Forelimb muscle (tissue), 1 donor: Measurements from ENCODE around the gene HOXB5. TPM values are rescaled to one million over a fixed set of nuclear protein-coding genes. Genes with fewer than 3 reads are reported as not detected.

Experiments
- DNase-seq: peaks from one replicate; pipeline ENCODE4 v3.0.0-alpha.2; 2013; ENCODE audit warnings: low read depth
- polyA plus RNA-seq: library from polyadenylated mRNA; unstranded; fragments of 120-200 nt; gene quantifications from one replicate; pipeline ENCODE4 v1.2.1, GENCODE V29; 2013; ENCODE audit not compliant: insufficient read length

Gene HOXB5
- polyA plus RNA-seq, 1 donor = 0.81 TPM

DNA sequence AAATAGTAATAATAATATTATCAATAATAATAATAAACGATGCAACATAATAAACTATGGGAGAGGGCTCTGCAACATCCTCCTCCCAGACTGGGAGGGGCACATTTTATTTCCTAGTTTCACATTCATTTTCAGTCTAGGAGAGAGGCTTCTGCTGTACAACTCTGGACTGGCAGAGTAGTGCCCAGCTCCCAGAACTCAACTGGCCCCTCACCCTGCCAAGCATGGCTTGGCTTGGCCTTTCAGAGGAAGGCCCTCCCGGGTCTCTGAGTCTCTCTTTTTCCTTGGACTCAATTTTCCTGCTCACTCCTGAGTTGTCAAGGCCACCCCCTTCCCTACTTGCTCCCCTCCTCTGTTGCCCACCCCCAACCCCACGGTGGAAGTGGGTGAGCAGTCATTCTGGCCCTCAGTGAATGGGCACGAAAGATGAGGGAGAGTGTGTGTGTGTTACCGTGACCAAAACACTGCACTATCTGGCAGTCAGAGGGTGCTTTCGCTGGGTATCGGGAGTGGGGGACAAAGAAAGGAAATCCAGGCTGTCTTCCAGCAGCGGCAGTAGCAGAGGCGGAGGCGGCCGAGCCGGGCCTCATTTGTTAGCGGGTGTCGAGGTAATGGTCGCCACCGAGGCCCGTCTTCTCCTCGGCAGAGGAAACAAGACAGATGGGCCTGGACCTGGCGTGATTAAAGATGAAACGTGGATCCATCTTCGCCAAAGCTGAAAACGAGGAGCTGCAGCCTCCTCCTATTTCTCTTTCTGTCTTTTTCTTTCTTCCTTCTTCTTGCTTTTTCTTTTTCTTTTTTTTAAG, 17.7 kb downstream of the HOXB5 start:
- DNase-seq = no peak

DNA sequence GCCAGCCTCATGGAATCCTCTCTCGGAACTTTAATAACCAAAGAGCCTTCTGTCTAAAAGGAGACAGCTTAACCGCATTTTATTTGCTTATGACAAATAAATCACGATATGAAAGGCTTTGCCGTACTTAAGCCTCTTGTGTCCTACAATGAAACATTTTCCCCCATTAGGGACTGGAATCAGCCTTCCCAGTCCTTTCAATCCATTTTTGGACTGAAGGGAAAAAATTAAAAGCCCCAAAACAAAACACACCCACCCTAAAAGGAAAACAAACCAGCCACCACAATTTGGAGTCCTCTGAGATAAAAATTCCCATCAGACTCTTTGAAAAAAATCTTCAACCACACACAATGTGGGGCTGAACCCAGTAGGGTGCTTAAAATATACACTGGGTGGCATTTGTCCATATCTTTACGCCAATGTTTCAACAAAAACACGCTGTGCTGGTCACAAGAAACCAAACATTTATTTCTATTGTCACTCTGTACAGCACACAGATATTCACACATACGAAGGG, 18.5 kb downstream of the HOXB5 start:
- DNase-seq = no peak

DNA sequence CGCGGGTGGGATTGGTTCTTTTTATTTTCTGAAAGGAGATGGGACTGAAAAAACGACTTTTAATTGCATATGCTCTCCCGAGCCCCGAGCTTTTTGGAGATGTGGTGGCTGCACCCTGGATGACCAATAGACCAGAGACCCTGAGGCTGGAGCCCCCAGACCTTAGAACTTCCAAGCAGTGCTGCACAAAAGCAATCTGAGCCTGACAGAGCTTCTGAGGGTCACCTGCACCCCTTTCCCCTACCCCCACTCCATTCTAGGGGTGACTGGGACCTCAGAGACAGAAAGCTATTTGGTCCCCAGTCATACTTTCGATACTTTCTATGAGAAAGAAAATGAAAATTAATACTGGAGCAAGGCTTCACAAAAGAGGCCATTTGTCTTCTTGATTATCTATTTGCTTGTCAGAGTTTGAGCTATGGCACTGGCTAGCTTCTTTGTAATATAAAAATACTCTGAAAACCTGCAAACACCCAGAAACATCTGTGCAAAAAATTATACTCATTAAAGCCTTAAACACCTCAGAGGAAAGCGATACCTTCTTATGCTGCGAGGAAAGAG, 19.0 kb downstream of the HOXB5 start:
- DNase-seq = no peak

DNA sequence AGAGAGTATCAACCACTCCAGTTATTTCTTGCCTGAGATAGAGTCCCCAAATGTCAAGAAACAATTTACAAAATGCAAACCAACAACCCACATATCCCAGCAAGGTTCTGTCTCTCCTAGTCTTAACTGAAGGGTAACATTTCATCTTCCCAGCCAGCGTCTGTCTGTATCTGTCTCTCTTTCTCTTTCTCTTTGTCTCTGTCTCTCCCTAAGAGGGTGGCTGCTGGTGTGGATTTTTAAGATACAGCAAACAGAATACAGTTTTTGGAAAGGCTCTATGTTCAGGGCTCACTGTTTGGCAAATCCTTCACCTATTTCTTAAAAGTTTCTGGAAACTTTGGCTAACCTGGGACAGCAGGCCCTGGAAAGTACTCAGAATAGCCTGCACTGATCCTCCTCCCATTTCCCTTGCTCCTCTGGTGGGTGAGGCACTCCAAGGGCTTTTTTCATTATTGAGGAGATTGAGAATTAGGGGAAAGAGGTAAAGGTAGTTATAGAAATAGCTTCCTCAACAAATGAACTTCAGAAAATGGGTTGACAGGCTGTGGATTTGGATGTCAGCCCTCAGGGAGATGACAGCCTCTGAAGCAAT, 21.7 kb downstream of the HOXB5 start:
- DNase-seq = no peak

DNA sequence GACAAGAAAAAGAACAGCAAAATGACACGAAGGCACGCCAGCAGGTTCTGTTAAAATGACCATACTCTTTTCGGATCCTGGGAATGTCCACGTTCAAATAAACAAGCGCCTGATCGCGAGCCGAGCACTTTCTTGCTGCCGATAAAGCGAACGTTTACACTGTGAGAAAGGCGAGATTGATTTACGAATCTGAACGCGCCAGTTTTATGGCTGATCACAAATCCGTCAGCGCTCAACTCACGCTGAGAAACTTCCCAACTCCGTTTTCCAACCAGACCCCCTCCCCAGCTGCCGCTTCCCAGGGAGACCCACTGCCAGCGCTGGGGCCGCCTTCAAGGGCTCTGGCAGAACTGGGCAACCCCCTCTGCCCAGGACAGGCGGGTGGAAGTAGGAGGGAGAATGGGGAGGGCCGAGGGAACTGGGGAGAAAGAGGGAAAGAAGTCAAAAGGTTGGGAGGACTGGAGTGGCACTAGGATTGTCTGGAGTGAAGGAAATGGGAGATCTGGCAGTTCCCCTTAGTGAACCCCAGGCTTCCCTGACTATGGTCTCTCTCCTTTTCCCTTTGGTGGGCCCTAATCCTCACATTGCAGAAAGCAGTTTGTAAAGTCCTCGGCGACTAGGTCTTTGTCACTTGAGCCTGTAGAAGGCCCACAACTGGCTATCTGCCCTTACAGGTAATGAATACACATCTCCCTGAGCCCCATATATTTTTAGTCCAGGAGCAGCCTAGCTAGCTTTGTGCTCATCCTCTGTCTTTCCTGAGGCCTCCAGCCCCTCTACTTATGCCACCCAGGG, 22.4 kb downstream of the HOXB5 start:
- DNase-seq = no peak

DNA sequence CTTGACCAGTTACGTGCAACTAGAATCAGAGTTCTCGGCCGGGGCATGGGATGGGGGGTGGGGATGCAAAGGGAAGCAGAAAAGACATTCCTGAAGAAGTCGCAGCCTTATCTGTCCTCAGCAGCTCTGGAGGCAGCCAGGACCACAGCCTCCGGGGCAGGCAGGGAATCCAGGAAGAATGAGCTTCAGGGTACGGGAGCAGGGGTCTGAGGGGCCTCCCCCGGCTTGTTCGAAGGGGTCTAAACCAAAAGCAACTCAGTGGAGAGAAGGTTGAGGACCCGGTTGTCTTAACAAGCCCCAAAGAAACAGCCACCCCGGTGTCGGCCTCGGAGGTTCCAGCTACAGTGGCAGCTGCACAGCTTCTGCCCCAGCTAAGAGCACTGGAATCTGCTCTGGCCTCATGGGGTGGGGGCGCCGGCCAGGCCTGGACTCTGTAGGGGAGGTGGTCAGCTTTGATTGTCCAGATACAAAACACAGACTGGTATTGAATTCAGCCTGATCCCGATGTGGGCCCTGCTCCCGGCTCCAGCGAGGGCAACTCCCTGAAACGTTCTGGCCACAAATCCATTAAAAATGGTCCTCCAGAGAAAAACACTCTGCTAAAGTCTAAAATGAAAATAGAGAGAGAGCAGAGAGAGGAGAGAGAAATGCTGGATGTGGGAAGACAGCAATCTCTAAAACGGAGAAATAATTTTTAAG, 23.1 kb downstream of the HOXB5 start:
- DNase-seq = no peak

DNA sequence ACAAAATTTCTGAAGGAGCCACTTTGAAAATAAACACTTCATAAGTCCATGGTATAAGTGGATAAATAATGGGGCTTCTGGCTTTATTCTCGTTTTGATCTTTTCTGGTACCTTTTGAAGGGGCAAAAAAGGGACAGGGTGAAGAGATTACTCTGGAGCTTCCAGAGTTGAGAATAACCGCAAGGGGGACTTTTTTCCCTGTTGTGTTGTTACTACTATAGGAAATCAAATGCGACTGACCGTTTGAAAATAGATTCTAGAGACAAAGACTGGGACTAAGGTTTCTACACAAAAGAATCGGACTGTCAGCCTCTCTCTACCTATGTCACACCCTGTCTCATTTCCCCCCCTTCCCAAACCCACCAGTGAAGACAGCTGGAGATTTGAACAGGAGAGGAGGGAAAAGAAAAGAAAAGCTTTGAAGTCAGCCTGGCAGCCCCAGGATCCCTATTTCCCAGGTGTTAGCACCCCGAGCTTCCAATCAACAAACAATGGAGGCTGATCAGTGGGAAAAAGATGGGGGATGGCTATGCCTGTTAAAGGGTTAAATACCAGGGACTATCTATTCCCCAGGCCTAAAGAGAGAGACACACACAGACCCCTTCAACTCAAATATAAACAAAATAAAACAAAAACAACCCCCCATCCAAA, 23.8 kb downstream of the HOXB5 start:
- no peak for DNase-seq

DNA sequence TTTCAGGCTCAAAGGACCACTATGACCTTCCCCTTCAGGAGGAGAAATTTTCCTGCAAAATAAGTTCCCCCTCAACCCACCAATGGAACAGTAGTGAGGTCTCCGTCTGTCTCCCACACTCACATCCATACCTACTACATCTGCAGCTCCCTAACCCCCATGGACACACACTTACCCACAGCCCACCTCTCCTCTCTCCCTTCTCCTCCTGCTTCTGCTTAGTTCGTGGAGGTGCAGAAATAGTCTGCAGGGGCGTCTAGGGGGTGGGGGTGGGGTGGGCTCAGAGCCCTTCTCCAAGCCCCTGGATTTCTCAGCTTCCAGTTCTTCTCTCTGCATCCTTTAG, 24.4 kb downstream of the HOXB5 start:
- no peak for DNase-seq

DNA sequence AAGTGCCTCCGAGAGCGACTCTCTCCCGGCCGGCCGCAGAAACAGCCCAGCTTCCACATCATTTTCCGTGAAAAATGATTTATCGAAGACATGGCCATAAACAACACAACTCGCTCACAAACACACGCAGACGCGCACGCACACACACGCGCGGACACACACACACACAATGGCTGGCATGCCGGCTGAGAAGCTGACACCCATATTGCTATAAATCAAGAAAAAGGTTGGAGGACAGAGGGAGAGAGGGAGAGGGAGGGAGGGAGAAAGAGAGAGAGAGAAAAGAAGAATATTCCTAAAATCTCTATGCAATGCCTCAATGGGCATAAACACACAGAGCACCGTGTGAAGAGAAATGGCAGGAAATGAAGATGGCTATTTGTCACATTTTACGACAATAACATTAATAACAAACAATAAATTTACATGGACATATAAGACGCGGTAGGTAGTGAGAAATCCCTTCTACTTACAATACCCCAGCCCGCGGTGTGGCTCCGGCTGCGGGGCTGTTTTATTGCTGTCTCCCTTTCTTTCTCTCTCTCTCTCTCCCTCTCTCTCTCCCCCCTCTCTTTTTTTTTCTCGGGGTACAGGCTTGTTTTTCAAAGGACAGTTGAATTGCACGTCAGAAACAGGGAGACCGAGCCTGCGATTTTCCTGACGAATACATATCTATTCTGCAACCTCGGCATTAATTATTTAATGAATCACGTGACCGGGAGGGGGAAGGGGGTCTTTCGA, 24.9 kb downstream of the HOXB5 start:
- no peak for DNase-seq

DNA sequence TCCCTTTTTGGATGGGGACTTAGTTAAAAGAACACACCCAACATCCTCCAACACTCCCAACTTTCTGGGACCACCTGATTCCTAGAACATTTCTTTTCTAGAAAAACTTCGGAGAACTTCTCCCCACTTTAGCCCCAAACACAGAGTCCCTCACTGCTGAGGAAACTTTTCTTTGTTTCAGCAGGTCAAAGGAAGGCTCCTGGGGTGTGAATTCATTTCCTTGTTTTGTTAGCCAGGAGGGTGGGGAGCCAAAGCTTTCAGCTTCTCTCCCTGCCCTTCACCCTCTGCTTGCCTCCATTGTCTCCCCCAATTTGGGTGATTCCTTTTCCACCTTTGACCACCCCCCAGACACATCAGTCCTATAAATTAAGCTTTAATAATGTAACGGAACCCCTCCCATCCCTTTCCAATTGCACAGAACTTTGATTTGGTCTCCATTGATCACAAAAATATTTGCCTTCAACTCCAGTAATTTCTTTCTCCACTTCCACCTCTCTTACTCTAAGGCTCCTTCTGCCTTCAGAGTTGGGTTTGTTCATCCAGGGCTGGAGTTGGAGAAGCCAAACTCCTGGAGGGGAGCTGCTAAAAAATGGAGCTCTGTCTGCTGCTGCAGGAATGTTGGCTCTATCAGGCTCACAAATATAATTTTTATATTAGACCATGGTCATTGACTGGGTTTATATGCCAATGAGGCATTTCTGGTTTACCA, 25.8 kb downstream of the HOXB5 start:
- no peak for DNase-seq

DNA sequence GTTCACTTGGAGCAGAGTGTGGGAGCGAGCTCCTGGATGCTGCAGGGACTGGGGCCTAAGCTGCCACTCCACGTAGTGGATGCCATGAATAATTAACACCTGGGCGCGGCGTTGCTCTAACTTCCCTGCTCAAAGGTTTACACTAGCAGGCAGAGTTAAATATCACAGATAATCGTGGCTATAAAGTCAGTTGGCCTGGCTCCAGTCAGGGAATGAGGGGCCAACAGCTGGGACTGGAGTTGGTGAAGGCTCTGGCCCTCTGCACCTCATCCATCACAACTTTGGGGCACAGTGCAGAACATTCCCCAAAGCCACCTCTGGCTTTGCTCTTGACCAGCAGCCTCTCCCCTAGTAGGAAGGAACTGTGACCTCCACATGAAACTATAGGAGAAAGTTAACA, 26.4 kb downstream of the HOXB5 start:
- no peak for DNase-seq

DNA sequence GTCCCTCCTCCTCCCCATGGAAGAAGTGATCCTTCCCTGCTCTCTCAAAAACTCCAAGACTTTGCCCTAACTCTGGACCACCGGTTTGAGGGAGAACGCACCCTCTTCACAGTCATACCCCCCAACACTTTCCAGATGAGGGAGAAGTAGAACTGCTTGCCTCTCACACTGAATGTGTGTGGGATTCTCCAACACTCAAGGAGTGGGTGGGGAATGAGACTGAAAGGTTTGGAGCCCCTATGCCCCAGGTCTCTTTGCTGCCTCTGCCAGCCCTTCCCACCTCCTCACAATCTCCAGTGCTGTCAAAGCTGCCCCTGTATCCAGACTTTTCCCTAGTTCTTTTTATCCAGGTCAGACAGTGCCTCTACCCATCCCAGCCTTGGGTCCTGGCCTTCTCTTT, 26.9 kb downstream of the HOXB5 start:
- no peak for DNase-seq

DNA sequence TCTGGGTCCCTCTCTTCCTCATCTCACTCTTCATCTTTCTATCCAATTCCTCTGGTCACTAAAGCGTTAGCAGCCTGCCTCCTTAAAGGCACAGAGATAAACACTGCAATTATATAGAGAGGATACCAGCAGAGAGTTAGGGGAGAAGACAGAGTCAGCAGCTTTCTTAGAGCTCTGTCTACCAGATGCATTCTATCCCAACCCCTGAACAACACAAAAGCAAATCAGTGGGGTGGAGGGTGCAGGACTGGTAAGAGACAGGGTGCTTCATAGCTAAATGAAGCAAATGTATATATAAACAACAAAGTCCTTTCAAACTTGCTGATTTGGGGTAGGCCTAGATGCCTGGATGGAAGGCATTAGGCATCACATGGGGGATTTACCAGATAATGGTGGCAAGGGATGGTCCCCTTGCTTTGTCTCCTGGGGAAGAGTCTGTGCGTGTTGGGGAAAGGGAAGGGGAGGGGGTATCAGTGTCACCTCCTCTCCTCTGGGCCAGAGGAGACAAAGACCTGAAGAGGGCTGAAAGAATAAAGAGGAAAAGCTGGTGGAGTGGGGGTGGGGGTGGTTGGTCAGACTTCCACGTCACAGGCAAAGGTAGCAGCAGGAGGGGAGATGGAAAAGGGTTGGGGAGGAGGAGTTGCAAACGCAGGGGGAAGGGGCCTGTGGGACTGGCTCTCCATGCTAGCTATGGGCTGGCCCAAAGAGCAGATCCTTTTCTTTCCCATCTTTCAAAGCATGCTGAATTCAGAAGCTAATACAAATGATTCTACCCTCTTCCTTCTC, 27.5 kb downstream of the HOXB5 start:
- DNase-seq = no peak

DNA sequence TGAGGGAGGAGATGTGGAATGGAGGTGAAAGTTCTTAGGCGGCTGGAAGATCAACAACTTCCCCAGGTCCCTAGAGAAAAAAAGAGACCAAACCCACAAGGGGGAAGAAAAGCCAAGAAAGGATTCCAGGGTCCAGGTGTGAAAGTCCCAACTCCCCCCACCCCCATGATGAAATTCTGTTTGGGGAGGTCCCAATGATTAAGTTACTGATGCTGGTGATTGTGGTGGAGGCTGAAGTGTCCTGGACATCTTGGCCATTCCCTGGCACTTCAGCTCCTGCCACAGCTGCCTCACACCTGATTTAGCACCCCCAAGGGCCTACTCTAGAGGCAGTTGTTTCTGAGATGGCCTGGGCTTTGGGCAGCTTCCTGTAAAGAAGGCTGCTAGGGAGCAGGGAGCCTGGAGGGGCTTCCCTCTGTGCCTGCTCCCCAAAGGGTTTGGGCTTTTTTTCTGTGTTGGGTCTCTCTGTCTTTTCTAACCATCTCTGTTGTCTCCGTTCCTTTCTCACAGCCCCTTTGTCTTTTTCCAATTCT, 28.5 kb downstream of the HOXB5 start:
- DNase-seq = no peak

DNA sequence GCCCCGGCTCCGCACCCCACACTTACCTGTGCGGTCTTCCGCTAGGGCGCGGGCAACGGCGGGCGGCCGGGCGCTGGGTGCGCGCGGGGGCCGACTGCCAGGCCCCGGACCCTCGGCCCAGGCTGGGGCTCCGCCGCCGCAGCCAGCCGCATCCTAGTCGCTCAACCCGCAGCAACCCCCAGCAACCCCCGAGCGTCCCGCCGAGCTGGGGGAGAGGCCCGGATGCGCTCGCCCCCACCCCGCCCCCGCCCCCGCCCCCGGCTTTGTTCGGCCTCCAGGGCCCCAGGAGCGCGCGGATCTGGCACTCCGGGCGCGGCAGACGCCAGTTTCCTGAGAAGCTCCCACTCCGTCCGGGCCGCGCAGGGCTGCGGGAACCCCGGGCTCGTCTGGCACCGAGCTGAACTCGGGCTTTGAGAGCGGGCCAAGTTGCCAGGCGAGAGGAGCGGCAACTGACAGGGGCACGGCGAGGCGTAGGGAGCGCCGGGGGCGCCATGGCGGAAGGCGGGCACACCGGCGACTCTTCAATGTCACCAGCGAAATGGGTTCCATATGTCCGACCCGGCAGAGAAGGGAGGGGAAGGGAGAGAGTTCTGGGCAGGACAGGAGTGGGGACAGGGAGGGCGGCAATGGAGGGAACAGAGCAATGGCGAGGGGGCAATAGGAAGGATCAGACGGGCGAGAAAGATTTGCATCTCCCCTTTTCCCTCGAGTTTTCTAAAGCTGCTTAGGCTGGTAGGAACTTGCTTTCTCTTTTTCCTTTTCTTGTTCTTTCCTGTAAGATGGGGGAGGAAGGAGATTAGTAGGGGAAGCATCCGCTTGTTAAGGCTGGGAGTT, 29.2 kb downstream of the HOXB5 start:
- no peak for DNase-seq

DNA sequence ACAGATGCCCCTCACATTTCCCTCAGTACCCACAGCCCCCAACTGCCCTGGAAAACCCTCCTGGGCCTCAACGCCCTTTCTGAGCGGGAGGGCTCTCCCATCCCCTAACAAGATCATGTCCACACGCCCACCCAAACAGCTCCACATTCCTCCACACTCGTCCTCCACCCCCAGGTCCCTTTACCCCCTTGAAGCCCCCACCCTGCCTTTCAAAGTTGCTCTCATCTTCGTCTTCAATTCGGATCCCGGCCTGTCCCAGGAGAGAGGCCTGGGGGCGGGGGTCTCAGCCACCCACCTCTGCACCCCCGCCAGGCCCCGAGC, 29.8 kb downstream of the HOXB5 start:
- no peak for DNase-seq

DNA sequence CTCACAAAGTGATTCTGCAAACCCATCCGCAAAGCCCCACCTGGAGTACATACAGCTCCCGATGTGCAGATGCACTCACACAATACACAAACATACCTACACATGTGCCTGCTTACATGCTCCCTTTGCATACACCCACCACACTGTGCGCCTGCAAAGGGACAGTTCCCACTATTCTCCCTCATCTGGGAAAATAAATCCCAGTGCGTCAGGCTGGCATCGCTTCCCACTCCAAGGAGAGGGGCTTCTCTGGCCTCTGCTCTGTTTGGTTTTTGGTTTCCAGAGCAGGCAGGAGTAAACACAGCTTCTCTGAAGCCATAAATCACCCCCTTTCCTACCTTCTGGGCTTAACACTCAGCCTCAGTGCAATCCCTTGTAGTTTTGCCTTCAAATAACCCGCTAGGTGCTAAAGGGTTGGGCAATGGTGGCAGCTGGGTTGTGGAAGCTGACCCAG, 30.2 kb downstream of the HOXB5 start:
- no peak for DNase-seq

DNA sequence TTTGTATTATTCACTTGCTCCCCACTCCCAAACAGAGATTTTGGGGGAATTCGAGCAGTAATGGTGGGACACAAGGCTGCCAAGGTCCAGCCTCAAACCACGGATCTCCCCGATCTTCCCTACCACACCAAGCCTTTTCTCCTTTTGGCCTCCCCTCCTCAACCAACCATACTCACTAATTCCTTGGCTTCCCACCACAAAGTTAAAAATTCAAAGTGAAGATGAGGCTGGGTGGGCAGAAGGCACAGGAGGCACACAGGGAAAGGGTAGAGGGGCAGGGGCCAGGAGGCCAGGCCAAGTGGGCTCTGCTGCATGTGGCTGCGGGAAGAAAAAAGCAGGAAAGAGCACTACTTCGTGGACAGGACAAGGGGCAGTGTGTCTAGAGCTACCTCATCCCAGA, 30.6 kb downstream of the HOXB5 start:
- DNase-seq = no peak
